NOMO-1 treated with DMSO at 0.1 percent for 48 hours (cell line): Measurements from ENCODE around the gene MEF2D.
A peak's percentile ranks its signal among the peaks of the same experiment; 100 is the strongest.

ENCODE experiments used
- DNase-seq: peaks from one replicate; lab custom pipeline; 2025; ENCODE audit not compliant: unreplicated experiment; lab: John Stamatoyannopoulos, UW

MEF2D gene

GRCh38 chr1:156448134-156448967, 52.2 kb downstream of the MEF2D start:
- no peak for DNase-seq

- peak; percentile 69 for DNase-seq
Measured at GRCh38 chr1:156445789-156446263, 54.7 kb downstream of the MEF2D start.

GRCh38 chr1:156444407-156445001, 56.1 kb downstream of the MEF2D start:
- peak; percentile 35 for DNase-seq

- no peak for DNase-seq
Measured at GRCh38 chr1:156443286-156443685, 57.3 kb downstream of the MEF2D start.

- DNase-seq = no peak
Measured at GRCh38 chr1:156440654-156441437, 59.7 kb downstream of the MEF2D start.

GRCh38 chr1:156439777-156440183, 60.8 kb downstream of the MEF2D start:
- no peak for DNase-seq

- DNase-seq = no peak
Measured at GRCh38 chr1:156439036-156439776, 61.4 kb downstream of the MEF2D start.

GRCh38 chr1:156438278-156438987, 62.1 kb downstream of the MEF2D start:
- DNase-seq = no peak

- DNase-seq = no peak
Measured at GRCh38 chr1:156437037-156437867, 63.3 kb downstream of the MEF2D start.

- no peak for DNase-seq
Measured at GRCh38 chr1:156436141-156437036, 64.2 kb downstream of the MEF2D start.

GRCh38 chr1:156435545-156436140, 64.9 kb downstream of the MEF2D start:
- peak; percentile 47 for DNase-seq

- no peak for DNase-seq
Measured at GRCh38 chr1:156434989-156435544, 65.5 kb downstream of the MEF2D start.

- DNase-seq = no peak
Measured at GRCh38 chr1:156433602-156434001, 67.0 kb downstream of the MEF2D start.

GRCh38 chr1:156433032-156433431, 67.5 kb downstream of the MEF2D start:
- DNase-seq = no peak

GRCh38 chr1:156432669-156433018, 67.9 kb downstream of the MEF2D start:
- DNase-seq = no peak

- DNase-seq = no peak
Measured at GRCh38 chr1:156431769-156432668, 68.6 kb downstream of the MEF2D start.

- DNase-seq = no peak
Measured at GRCh38 chr1:156431366-156431765, 69.2 kb downstream of the MEF2D start.
